Keratinocyte (primary cell): ENCODE measurements around the gene LANCL2. TPM values are rescaled to one million over a fixed set of nuclear protein-coding genes. Genes with fewer than 3 reads are reported as not detected.

Experiments
- DNase-seq: peaks from one replicate; pipeline ENCODE4 v3.0.0-alpha.2; 2011; ENCODE audit warnings: low read depth, missing footprints, low spot score
- FAIRE-seq: peaks from 2 replicates; lab custom pipeline; 2011; peaks lifted over from hg19 to GRCh38; lab: Jason Lieb, UNC
- H2AFZ ChIP-seq: 2 replicates; pipeline ENCODE4 v1.6.0; 2012; ENCODE audit warnings: low read length, control low read depth, inconsistent platforms; ENCODE audit not compliant: control insufficient read depth
- H3K27ac ChIP-seq: 2 replicates; pipeline ENCODE4 v1.5.1; 2011; ENCODE audit warnings: low read length; ENCODE audit not compliant: control insufficient read depth, insufficient read depth
- H3K27me3 ChIP-seq: 3 replicates; pipeline ENCODE4 v1.6.0; 2011; ENCODE audit warnings: low read length; ENCODE audit not compliant: control insufficient read depth, insufficient read depth; ENCODE audit errors: extremely low read depth
- H3K36me3 ChIP-seq, 2 experiments: 2 replicates in 1 of 2; 3 replicates in 1 of 2; pipeline ENCODE4 v1.5.1; 2011; ENCODE audit warnings: low read length in 2 of 2, mild to moderate bottlenecking in 1 of 2; ENCODE audit not compliant: control insufficient read depth in 2 of 2, insufficient read depth in 2 of 2; ENCODE audit errors: extremely low read depth in 1 of 2
- H3K4me1 ChIP-seq: 3 replicates; pipeline ENCODE4 v1.5.1; 2011; ENCODE audit warnings: low read length; ENCODE audit not compliant: control insufficient read depth, insufficient read depth; ENCODE audit errors: extremely low read depth
- H3K4me2 ChIP-seq: 3 replicates; pipeline ENCODE4 v1.6.0; 2011; ENCODE audit warnings: low read depth, low read length; ENCODE audit not compliant: control insufficient read depth, insufficient read depth; ENCODE audit errors: extremely low read depth
- H3K4me3 ChIP-seq, 3 experiments: fragments of 200-600 bp in 1 of 3; sonication (generic) in 1 of 3; 2 replicates in 2 of 3; 3 replicates in 1 of 3; pipeline ENCODE4 v1.5.1; 2011 to 2016; ENCODE audit warnings: low read length in 3 of 3, mild to moderate bottlenecking in 3 of 3, control low read depth in 2 of 3, inconsistent platforms in 1 of 3, low read depth in 1 of 3, mixed read lengths in 1 of 3, mixed run types in 1 of 3, moderate library complexity in 1 of 3; ENCODE audit not compliant: control insufficient read depth in 2 of 3, insufficient read depth in 2 of 3; ENCODE audit errors: extremely low read depth in 1 of 3
- H3K79me2 ChIP-seq: 2 replicates; pipeline ENCODE4 v1.6.0; 2012; ENCODE audit warnings: low read length; ENCODE audit not compliant: control insufficient read depth, insufficient read depth
- H3K9ac ChIP-seq: 3 replicates; pipeline ENCODE4 v1.6.0; 2011; ENCODE audit warnings: low read length; ENCODE audit not compliant: control insufficient read depth, insufficient read depth; ENCODE audit errors: extremely low read depth
- H3K9me1 ChIP-seq: 3 replicates; pipeline ENCODE4 v1.6.0; 2011; ENCODE audit warnings: low read length; ENCODE audit not compliant: control insufficient read depth, insufficient read depth; ENCODE audit errors: extremely low read depth
- H3K9me3 ChIP-seq: 2 replicates; pipeline ENCODE4 v1.5.1; 2012; ENCODE audit warnings: low read depth, low read length; ENCODE audit not compliant: control insufficient read depth
- H4K20me1 ChIP-seq: 3 replicates; pipeline ENCODE4 v1.6.0; 2011; ENCODE audit warnings: low read length; ENCODE audit not compliant: control insufficient read depth, insufficient read depth; ENCODE audit errors: extremely low read depth
- CTCF ChIP-seq, 3 experiments: IDR thresholded peaks in 1 of 3; conservative IDR thresholded peaks in 1 of 3; optimal IDR thresholded peaks in 1 of 3; 2 replicates in 2 of 3; 3 replicates in 1 of 3; pipeline versions ENCODE3 to v1.5.1; 2011; ENCODE audit warnings: low read length in 3 of 3, mild to moderate bottlenecking in 3 of 3, moderate library complexity in 2 of 3, control low read depth in 1 of 3, inconsistent platforms in 1 of 3; ENCODE audit not compliant: insufficient read depth in 2 of 3; ENCODE audit errors: extremely low read depth in 1 of 3
- EZH2 ChIP-seq: IDR thresholded peaks from one replicate; pipeline ENCODE4 v1.6.1; 2012; ENCODE audit warnings: inconsistent platforms, mild to moderate bottlenecking, low read length, moderate library complexity
- dilution Hi-C: fragments of 300-500 bp; cut with MboI; formaldehyde crosslinking; loops from one replicate; pipeline ENCODE4 v1.7.0; 2020; ENCODE audit warnings: low sequenced_read_pairs; ENCODE audit not compliant: extremely low pct_ligation_motif_present
- polyA plus RNA-seq, 5 experiments: library from polyadenylated mRNA; depleted of rRNA in 3 of 5; stranded (reverse) in 3 of 5; stranded (forward) in 1 of 5; unstranded in 1 of 5; fragments of >200 nt; gene quantifications; 1 replicate in 1 of 5; 2 replicates in 3 of 5; 3 replicates in 1 of 5; pipeline versions ENCODE4 v1.2.1 to v1.2.3, GENCODE V29; 2011 to 2012; ENCODE audit warnings: missing spikeins in 2 of 5, low read depth in 1 of 5, low replicate concordance in 1 of 5

The LANCL2 gene
- polyA plus RNA-seq, 1 donor (not counting 4 experiments of a cell fraction or from before 2014, with no cell fraction given) = 14.5 TPM

DNA sequence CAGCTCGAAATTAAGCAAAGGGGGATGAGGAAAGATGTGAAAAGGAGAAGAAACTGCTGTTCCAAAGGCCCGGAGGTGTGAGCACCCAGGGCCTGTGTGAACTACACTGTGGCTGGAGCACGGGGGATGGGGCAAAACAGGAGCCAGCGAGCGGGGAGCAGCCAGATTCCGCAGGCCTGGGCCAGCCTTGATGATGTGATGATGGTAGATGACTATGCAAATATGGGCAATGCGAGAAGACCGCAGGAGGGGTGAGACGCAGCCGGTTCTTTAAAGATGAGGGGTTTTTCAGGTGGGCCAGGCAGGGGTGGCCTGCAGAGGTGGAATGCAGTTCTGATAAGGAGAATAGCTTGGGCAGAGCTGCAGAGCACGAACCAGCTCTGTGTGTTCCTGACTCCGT, 61.5 kb downstream of the LANCL2 start:
- Histone ChIP-seq H3K9me1 (no peaks in the 10 kb centered on the region), H3K9me3 (no peaks in the 10 kb centered on the region), H3K4me3 (no peak overlapping the region), H3K9ac (no peak overlapping the region), H3K4me2 (no peak overlapping the region), H3K79me2 (no peaks in the 10 kb centered on the region), H4K20me1 (no peaks in the 10 kb centered on the region), H3K4me1 (no peaks in the 10 kb centered on the region), H2AFZ (no peak overlapping the region), H3K36me3 (peaks cover 5 to 8% of the 10 kb centered on the region in 2 experiments), H3K27ac (no peak overlapping the region), H3K27me3 (no peaks in the 10 kb centered on the region)
- dilution Hi-C loops = no loop called here
- DNase-seq = no peak
- FAIRE-seq = no peak
- no peak for TF ChIP-seq CTCF (optimal IDR thresholded peaks at IDR 0.05 in 1 of 3, IDR thresholded peaks at IDR 0.05 in 1 of 3, conservative IDR thresholded peaks at IDR 0.05 in 1 of 3; ENCODE audit: extremely low read depth in 1 of 3, insufficient read depth in 2 of 3, low read length in 3 of 3)
- no peak for TF ChIP-seq EZH2

DNA sequence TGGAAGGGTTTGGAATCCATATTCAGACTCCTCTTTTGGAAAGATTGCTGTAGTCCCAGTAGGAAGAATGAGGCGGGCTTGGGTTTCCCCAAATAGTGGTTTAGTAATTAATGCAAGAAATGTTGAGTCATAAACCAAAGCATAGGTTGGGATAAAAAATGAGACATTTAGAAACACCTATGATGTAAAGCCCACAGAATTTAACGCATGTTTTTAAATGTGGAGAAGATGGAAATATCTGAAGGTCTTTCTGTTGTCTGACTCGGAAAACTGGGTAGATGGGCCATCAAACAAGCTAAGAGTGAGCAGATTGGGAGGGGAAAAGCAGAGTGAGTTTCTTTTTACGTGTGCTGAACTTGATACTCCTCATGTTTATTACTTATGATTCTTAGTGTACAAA, 62.2 kb downstream of the LANCL2 start:
- dilution Hi-C loops = no loop called here
- Histone ChIP-seq H3K4me3 (no peak overlapping the region), H3K36me3 (peaks cover 5 to 8% of the 10 kb centered on the region in 2 experiments), H4K20me1 (no peaks in the 10 kb centered on the region), H3K4me1 (no peaks in the 10 kb centered on the region), H3K9ac (no peak overlapping the region), H3K79me2 (no peaks in the 10 kb centered on the region), H3K4me2 (no peak overlapping the region), H3K9me1 (no peaks in the 10 kb centered on the region), H3K27me3 (no peaks in the 10 kb centered on the region), H3K27ac (no peak overlapping the region), H3K9me3 (no peaks in the 10 kb centered on the region), H2AFZ (no peak overlapping the region)
- TF ChIP-seq CTCF (optimal IDR thresholded peaks at IDR 0.05 in 1 of 3, IDR thresholded peaks at IDR 0.05 in 1 of 3, conservative IDR thresholded peaks at IDR 0.05 in 1 of 3; ENCODE audit: extremely low read depth in 1 of 3, insufficient read depth in 2 of 3, low read length in 3 of 3) = no peak
- no peak for TF ChIP-seq EZH2
- DNase-seq = no peak
- no peak for FAIRE-seq
